Heart left ventricle (tissue), 13 donors: ENCODE data around the gene LAMP1.

ENCODE experiments used
- CTCF ChIP-seq, 12 donors: fragments of 200-600 bp; sonication (generic) in 4 of 12; IDR thresholded peaks; one replicate each; pipeline versions ENCODE4 v1.5.0 to v1.8.0; 2018 to 2022; ENCODE audit warnings: antibody characterized with exemption in 12 of 12, mild to moderate bottlenecking in 5 of 12
- POLR2A ChIP-seq, 2 donors: fragments of 450-650 bp; IDR thresholded peaks; one replicate each; pipeline ENCODE4 v1.6.1; 2017; ENCODE audit warnings: antibody characterized with exemption in 2 of 2, mild to moderate bottlenecking in 2 of 2, moderate library complexity in 2 of 2
- donor health status: ischemic (EF 13 %, LVEDD 7.1; RV severe dilation, severe dysfunction).
- donor health status: DM: no; HTN: yes; CAD: no.
- donor health status: DM: no; HTN: no; CAD: no.
- donor health status: ischemic (EF 25% LVEDD 6.9; RV normal size, moderate dysfunction).
- donor health status: ischemic (EF 25% LVEDD 5.7; RV mildly dilated, moderate dysfunction).
- donor health status: ischemic (EF 35%, LVEDD 5.7; RV mildly dilated, moderate dysfunction).
- donor health status: nonischemic (EF 11% LVEDD 7.7; RV severe dilation, severe dysfunction).
- donor health status: DM: yes; HTN: yes; CAD: no.
- donor health status: PGD.
- donor health status: ischemic (EF 29% LVEDD 5.4; RV normal size, mild dysfunction).
- donor health status: nonischemic (EF 23%, LVEDD 6.1; RV moderate dilation, normal function).

DNA sequence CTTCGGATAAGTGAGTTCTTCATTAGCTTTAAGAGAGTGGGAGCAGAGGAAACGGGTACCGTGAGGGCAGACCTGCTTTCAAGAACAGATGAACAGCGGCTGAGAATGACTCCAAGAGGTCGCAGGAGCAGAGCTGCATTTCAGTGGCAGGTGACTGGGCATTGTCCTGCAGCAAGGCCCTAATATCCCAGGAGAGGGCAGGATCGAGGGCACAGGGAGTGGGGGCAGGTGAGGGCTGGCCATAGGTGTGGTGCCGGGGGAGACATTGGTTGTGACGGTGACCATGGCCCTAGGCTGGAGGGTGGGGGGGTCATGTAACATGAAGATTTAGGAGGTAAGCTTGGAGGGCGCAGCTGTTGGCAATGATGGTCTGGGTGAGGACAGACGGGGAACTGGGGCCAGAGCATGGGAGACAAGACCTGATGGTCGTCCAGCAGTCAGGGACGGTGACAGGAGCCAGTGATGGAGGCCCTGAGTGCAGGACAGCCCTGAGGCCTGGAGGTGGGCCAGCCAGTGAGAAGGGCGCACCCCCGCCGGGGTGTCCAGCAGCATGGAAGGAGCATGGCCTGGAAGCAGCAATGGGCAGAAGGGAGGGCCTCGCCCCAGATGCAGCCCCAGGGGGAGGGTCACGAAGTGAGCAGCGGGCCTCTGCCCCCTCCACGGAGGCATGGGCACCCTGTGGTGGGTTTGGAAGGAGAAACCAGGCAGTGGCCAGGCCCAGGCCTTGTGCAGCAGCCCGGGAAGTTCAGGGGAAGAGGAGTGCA, 29.2 kb upstream of the LAMP1 start:
- TF ChIP-seq CTCF (IDR thresholded peaks at IDR 0.05) = no peak
- no peak for TF ChIP-seq POLR2A (IDR thresholded peaks at IDR 0.05)
